GM18861 (cell line): ENCODE measurements around the gene ODAD3.
"Not testable (repeated sequence)": the region's sequence is repeated elsewhere in the genome, so short reads cannot be mapped to it uniquely, and the experiment has no call there.

Source experiments
- ATAC-seq: cut with Tn5 transposase; IDR thresholded peaks from one replicate; pipeline ENCODE4 v1.9.1; 2021; ENCODE audit not compliant: unreplicated experiment

Gene ODAD3

GRCh38 chr19:11406703-11407236 is 28.2 kb downstream of the ODAD3 start:
- not testable (repeated sequence) for ATAC-seq

DNA sequence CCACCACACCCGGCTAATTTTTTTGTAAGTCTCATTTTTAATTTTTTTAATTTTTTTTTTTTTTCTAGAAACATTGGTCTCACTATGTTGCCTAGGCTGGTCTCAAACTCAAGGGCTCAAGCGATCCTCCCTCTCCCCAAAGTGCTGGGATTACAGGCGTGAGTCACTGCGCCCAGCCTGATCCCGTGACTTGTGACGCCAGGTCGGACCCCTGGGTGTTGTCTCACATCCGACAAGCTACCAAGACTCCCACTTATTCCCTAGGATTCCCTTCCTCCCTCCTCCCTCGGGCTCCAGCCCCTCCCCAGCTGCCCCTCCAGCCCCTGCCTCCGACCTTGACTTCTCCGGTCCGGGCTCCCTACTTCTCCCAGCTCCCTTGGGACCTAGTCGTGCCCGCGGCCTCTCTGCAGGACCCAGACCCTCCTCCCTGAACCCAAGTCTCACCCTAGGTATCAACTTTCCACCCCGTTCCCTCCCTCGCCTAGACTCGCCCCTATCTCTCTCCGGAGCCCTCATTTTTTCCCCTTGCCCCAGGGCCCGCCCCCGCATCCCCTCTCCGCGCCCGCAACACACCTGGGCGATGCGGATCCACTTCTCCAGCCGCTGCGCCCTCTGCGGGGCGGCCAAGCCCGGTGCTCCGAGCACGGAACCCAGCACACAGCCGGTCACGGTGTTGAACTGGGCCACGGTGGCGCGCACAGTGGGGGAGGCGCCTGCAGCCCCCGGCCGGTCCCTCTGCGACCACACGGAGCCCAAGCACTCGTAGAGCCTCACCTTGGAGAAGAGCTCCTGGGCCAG is 28.9 kb downstream of the ODAD3 start:
- no peak for ATAC-seq

DNA sequence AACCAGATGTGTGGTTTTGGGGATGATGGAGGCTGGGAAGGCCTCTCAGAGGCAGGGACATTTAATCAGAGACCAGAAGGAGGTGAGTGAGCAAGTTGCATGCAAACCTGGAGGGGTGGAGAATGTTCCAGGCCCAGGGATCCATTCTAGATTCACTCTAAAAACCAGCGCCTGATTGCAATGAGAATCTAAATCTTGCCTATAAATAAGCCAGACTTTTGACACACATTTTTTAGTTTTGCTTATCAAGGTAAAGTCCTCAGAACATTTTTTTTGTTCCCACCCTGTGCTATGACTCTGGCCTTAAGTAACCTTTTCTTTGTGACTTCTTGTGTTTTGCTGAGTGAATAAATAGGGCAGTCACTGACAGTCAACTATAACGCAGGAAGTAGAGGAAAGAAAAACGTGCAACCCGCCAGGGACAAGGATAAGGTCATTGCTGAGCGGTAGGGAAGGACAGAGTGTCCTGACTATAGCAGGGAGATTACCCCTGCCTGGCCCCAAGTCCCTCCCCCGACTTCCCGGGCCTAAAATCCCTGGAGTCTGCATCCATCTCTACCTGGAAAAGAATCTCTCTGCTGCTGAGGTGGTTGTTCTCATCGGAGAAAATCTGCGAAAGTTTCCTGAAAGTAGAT is 30.2 kb downstream of the ODAD3 start:
- ATAC-seq = no peak

DNA sequence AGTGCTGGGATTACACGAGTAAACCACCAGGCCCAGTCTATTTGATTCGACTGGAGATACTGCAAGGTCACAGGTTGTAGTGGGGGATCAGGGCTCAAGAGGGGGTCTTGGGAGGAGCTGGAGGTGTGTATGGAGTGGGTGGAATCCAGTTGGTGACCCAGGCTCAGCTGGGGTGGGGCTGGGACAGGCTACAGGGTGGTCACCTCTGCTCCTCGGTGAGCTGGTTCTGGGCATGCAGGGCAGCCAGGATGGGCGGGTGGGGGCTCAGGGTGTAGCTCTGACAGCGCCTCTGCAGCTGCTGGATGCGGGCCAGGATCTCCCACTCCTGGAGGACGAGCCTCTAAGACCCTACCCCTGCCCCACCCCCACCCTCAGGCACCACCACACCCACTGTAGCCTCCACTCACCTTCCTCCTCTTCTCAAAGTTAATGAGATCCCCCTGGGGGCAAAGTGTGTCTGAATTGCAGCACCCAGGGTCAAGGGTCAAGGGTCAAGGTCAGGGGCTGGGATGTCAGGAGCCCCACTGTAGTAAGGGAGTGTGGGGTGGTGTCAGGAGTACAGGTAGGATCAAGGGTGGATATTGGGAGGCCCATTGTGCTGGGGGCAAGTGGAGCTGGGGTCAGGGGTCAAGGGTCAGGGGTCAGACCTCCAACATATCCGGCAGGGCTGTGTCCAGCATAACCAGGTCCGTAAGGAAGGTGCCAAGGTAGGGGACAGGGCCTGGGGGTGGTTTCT is 32.9 kb downstream of the ODAD3 start:
- ATAC-seq = no peak

- ATAC-seq = no peak
Measured at GRCh38 chr19:11400798-11401197, 34.1 kb downstream of the ODAD3 start.

- no peak for ATAC-seq
Measured at GRCh38 chr19:11399667-11400066, 35.3 kb downstream of the ODAD3 start.

- no peak for ATAC-seq
Measured at GRCh38 chr19:11397089-11397610, 37.8 kb downstream of the ODAD3 start.

DNA sequence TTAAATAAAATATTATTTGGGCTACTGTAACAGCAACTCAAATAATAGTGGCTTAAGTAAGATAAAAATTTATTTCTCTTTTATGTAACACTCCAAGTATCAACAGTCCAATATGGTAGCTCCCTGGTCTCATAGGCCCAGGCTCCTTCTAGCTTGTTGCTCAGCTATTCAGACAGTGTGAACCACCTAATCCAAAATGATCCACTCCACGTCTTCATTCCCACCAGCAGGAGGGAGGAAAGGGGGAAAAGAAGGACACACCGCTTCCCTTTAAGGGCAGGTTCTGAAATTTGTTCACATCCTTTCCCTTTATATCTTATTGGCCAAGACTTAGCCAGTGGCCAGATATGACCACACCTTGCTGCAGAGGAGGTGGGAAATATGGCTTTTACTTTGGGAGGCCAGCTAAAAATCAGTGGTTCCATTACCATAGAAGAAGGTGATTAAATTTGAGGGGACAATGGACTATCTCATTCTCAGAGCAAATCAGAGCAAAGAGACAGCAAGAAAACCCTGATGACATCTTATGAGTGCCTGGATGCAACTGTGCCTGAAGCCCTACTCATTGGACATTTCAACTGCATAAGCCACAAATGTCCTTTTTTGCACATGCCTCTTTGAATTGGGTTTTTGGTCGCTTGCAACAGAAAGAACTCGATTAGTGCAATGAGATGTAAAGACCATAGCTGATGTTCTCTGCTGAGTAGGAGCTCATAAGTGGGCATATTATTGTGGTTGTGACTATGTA is 43.8 kb downstream of the ODAD3 start:
- no peak for ATAC-seq

GRCh38 chr19:11390359-11390758 is 44.6 kb downstream of the ODAD3 start:
- no peak for ATAC-seq

DNA sequence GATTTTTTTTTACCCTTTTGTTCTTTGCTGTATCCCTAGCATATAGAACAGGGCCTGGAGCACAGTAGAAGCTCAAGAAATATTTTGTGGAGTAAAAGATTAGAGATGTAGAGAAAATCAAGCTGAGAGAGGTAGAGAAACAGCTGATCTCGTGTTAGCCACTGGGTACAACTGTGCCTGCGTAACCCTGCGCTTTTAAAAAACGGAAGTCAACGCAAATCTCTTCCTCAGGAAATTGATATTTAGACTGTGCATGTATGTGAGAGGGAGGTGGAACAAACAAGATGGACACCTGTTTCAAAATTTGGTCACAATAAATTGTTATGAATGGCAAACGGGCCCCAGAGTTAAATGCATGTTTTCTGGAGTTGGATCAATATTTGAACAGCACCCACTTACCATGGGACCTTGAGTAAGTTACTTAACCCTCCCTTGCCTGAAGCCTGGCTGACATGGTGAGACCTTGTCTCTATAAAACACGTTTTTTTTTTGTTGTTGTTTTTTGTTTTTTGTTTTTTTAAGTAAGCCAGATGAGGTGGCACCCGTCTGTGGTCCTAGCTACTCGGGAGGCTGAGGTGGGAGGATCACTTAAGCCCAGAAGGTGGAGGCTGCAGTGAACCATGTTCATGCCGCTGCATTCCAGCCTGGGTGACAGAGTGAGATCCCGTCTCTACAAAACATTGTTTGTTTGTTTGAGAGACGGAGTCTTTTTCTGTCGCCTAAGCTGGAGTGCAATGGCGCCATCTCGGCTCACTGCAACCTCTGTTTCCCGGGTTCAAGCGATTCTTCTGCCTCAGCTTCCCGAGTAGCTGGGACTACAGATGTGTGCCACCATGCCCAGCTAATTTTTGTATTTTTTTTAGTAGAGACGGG is 47.5 kb downstream of the ODAD3 start:
- no peak for ATAC-seq

DNA sequence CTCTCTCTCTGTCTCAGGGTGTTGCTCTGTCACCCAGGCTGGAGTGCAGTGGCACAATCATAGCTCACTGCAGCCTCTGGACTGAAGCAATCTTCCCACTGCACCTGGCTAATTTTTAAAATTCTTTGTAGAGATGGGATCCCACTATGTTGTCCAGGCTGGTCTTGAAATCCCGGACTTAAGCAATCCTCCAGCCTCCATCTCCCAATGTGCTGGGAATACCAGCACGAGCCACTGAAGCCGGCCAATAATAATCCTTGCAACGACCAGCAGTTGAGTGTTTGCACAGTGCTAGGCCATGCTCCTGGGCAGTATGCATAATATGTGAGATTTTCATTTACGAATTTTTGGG is 50.2 kb downstream of the ODAD3 start:
- no peak for ATAC-seq

DNA sequence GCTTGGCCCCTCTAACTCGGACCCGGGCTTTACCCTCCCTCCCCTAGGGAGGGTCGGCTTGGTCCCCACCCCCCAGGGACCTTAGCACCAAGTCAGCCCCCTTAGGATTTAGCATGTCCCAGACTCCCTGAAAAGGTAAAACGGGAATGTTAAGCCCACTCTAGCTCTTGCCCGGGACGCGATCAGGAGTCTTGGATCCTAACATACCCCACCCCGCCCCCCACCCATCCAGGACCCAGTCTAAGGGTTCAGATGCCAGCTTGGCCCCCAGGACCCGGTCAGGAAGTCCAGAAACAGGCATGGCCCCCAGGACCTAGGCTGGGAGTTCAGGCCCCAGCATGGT is 51.2 kb downstream of the ODAD3 start:
- no peak for ATAC-seq

DNA sequence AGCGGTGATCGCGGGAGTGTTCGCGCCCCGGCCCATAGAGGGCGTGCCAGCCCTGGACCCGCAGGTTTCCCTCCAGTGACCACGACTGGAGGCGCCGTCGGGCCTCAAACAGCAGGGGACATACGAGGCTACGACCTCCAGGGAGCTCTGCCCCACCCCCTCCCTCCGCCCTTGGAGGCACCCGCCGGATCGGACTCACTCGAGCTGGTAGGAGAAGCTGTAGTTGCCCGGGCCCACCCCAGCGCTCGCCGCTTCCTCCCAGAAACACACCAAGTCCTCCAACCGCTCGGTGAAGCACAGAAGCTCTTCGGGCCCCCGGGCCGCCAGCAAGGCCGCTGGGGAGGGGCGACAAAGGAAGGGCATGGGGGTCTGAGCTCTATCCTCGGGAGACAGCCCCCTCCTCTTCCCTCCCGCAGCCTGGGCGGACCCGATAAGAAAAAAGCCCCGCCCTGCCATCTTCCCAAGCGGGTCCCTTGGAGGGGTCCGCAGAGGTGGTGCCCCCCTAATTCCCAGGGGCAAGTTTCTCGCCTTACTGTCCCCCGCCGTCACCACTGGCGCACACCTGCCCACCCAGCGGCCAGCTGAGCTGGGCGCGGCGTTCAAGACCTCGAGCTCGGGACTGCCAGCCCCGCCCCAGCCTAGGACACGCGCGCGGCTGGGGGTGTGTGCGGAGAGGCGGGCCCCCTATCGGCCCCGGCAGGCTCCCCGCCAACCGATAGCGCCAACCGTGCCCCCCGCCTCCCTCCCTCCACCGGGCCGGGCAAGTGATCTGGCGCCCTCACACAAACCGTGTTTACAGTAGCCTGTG is 51.8 kb downstream of the ODAD3 start:
- no peak for ATAC-seq

DNA sequence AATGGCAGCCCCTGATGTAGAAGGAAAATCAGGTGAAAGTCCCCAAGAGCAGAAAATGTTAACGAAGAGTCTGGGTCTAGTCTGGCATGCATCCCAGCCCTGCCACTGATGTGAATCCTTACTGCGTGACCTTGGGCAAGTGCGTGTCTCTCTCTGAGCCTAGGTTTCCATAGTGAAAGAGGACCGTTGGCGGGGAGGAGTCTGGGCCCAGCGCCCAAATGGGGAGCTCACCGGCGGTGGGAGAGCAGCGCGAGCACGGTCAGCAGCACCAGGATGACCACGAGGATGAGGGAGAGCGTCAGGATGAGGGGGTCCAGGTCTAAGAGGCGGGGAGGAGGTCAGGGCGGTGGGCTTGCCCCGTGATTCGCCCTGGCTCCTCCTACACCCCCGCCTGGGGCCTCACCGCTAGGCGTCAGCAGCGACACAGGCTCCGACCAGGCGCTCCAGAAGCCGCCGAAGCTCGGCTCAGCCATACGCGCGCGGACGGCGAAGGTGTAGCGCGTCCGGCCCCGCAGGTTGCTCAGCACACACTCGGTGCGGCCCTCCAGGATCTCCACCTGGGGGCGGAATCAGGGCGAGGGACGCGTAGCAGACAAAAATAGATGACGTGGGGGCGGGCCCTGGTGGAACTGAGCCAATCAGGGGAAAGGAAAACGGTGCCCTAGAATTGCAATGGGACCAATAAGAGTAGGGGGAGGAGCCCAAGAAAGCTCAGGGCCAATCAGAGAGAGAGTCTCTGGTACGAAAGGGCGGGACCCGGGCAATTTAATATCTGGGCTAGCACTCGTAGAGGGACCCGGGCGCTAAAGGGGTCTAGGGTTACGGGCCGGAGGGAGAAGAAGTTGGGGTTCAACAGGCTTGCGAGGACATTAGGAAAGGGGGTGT is 54.0 kb downstream of the ODAD3 start:
- peak; percentile 60 for ATAC-seq

GRCh38 chr19:11379857-11380350 is 55.0 kb downstream of the ODAD3 start:
- ATAC-seq = no peak

DNA sequence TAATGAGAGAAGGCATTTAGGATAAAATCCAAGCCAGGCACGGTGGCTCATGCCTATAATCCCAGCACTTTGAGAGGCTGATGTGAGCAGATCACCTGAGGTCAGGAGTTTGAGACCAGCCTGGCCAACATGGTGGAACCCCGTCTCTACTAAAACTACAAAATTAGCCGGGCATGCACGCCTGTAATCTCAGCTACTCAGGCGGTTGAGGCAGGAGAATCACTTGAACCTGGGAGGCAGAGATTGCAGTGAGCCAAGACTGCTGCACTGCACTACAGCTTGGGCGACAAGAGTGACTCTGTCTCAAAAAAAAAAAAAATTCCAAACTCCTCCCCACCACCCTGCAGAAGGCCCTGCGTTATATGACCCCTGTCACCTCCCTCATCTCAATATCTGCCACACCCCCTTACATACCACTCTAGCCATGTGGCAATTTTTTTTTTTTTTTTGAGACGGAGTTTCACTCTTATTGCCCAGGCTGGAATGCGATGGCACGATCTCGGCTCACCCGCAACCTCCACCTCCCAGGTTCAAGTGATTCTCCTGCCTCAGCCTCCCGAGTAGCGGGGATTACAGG is 55.6 kb downstream of the ODAD3 start:
- ATAC-seq = not testable (repeated sequence)

- ATAC-seq = no peak
Measured at GRCh38 chr19:11378319-11379189, 56.4 kb downstream of the ODAD3 start.
